PFSK-1 (cell line): ENCODE results near the gene MEGF6.

Experiments
- POLR2AphosphoS5 ChIP-seq: IDR thresholded peaks from 2 replicates; pipeline ENCODE4 v1.6.1; 2012; ENCODE audit warnings: low read depth, mild to moderate bottlenecking, control low read depth, low read length, moderate library complexity
- SIN3A ChIP-seq: IDR thresholded peaks from 2 replicates; pipeline ENCODE4 v1.6.1; 2012; ENCODE audit warnings: mild to moderate bottlenecking, low read length, moderate library complexity, borderline replicate concordance; ENCODE audit not compliant: insufficient read depth
- TAF1 ChIP-seq: IDR thresholded peaks from 2 replicates; pipeline ENCODE4 v1.6.1; 2012; ENCODE audit warnings: low read length, control low read depth, borderline replicate concordance; ENCODE audit not compliant: insufficient read depth
- TF ChIP-seq, protein P1 (sequence below), 2 experiments: IDR thresholded peaks; 2 replicates each; pipeline versions ENCODE4 v1.6.1 to v1.8.0; 2011 to 2012; ENCODE audit warnings: low read depth in 2 of 2, low read length in 2 of 2, control low read depth in 1 of 2, inconsistent platforms in 1 of 2, mild to moderate bottlenecking in 1 of 2, moderate library complexity in 1 of 2; ENCODE audit not compliant: insufficient read depth in 1 of 2

DNA sequence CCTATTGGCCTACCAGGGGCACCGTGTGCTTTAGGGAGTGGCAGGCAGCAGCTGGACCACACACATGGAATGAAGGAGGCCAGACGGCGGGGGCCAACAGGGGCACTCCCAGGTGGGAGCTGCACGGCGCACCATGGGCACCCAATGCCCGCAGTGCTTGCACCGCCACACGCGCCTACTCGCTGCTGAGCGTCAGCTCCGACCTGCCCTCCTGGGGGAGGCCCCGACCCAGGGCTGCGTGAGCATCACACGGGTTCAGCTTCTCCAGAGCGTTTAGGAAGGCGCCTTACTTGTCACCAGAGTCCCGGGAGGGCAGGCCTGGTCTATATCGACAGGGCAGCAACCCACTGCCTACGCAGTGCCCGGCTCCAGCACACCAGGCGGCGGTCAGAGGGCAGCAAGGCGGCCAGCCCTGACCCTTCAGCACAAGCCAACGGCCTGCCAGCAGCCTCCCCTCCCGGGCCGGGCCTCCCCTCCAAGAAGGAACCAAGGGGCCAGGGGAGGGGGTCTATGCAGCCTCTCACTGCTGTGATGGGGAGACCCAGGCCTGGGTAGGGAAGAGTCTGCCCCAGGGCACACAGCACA is 91.9 kb downstream of the MEGF6 start:
- TF ChIP-seq POLR2AphosphoS5 (no peak), TAF1 (no peak), SIN3A (no peak)
- TF ChIP-seq, protein P1, sequence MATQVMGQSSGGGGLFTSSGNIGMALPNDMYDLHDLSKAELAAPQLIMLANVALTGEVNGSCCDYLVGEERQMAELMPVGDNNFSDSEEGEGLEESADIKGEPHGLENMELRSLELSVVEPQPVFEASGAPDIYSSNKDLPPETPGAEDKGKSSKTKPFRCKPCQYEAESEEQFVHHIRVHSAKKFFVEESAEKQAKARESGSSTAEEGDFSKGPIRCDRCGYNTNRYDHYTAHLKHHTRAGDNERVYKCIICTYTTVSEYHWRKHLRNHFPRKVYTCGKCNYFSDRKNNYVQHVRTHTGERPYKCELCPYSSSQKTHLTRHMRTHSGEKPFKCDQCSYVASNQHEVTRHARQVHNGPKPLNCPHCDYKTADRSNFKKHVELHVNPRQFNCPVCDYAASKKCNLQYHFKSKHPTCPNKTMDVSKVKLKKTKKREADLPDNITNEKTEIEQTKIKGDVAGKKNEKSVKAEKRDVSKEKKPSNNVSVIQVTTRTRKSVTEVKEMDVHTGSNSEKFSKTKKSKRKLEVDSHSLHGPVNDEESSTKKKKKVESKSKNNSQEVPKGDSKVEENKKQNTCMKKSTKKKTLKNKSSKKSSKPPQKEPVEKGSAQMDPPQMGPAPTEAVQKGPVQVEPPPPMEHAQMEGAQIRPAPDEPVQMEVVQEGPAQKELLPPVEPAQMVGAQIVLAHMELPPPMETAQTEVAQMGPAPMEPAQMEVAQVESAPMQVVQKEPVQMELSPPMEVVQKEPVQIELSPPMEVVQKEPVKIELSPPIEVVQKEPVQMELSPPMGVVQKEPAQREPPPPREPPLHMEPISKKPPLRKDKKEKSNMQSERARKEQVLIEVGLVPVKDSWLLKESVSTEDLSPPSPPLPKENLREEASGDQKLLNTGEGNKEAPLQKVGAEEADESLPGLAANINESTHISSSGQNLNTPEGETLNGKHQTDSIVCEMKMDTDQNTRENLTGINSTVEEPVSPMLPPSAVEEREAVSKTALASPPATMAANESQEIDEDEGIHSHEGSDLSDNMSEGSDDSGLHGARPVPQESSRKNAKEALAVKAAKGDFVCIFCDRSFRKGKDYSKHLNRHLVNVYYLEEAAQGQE (IDR thresholded peaks at IDR 0.05; ENCODE audit: insufficient read depth in 1 of 2, low read depth in 2 of 2, low read length in 2 of 2), result no peak
